Panc1 (cell line): ENCODE measurements around the gene CCDC71.

Source experiments
- CTCF ChIP-seq: fragments of 450-650 bp; IDR thresholded peaks from 2 replicates; pipeline ENCODE4 v1.5.1; 2017; ENCODE audit warnings: mild to moderate bottlenecking
- POLR2AphosphoS5 ChIP-seq: IDR thresholded peaks from 2 replicates; pipeline ENCODE4 v1.6.1; 2012; ENCODE audit warnings: mild to moderate bottlenecking, low read depth, low read length, moderate library complexity
- SIN3A ChIP-seq: IDR thresholded peaks from 2 replicates; pipeline ENCODE4 v1.6.1; 2012; ENCODE audit warnings: low read depth, mild to moderate bottlenecking, low read length, moderate library complexity, borderline replicate concordance; ENCODE audit not compliant: insufficient read depth
- TCF7L2 ChIP-seq: IDR thresholded peaks from 2 replicates; pipeline ENCODE4 v1.6.1; 2011; ENCODE audit warnings: mild to moderate bottlenecking, low read depth, low read length, inconsistent platforms
- TF ChIP-seq, protein P1 (sequence below), 2 experiments: IDR thresholded peaks; 2 replicates each; pipeline ENCODE4 v1.6.1; 2011 to 2012; ENCODE audit warnings: low read depth in 2 of 2, control low read depth in 1 of 2, low read length in 1 of 2, mild to moderate bottlenecking in 1 of 2, moderate library complexity in 1 of 2; ENCODE audit not compliant: insufficient read depth in 1 of 2

DNA sequence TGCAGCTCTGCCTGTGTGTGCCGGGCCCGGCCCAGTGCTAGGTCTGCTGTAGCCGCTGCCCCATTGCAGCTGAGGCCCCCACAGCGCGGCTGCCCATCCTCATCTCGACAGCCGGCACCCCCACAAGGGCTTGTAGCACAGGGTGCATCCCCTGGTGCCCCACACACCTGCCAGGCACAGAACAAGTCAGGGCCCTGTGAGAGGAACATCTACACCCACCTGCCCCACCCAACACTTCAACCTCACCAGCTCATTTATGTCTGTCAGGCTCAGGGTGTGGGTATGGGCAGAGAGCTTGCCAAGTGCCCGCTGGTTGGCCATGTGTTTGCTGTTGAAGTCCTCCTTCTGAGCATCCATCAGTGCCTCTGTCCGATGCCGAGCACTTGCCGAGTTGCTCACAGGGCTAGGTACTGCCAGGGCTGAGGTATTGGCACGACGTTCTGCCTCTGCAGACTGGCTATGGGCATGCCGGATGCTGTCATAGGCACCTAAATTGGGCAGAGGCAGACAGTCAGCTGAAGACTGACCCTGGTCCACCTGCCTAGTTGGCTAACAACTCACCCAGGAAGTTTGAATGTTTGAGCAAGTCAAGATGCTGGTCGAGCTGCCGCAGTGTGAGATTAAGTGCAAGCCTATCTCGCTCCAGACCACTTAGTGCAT lies 43.1 kb downstream of the CCDC71 start:
- no peak for TF ChIP-seq CTCF
- TF ChIP-seq POLR2AphosphoS5: no peak
- TF ChIP-seq, protein P1, sequence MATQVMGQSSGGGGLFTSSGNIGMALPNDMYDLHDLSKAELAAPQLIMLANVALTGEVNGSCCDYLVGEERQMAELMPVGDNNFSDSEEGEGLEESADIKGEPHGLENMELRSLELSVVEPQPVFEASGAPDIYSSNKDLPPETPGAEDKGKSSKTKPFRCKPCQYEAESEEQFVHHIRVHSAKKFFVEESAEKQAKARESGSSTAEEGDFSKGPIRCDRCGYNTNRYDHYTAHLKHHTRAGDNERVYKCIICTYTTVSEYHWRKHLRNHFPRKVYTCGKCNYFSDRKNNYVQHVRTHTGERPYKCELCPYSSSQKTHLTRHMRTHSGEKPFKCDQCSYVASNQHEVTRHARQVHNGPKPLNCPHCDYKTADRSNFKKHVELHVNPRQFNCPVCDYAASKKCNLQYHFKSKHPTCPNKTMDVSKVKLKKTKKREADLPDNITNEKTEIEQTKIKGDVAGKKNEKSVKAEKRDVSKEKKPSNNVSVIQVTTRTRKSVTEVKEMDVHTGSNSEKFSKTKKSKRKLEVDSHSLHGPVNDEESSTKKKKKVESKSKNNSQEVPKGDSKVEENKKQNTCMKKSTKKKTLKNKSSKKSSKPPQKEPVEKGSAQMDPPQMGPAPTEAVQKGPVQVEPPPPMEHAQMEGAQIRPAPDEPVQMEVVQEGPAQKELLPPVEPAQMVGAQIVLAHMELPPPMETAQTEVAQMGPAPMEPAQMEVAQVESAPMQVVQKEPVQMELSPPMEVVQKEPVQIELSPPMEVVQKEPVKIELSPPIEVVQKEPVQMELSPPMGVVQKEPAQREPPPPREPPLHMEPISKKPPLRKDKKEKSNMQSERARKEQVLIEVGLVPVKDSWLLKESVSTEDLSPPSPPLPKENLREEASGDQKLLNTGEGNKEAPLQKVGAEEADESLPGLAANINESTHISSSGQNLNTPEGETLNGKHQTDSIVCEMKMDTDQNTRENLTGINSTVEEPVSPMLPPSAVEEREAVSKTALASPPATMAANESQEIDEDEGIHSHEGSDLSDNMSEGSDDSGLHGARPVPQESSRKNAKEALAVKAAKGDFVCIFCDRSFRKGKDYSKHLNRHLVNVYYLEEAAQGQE (IDR thresholded peaks at IDR 0.05; ENCODE audit: insufficient read depth in 1 of 2, low read depth in 2 of 2, low read length in 1 of 2): no peak
- TF ChIP-seq SIN3A: no peak
- TF ChIP-seq TCF7L2: no peak
